GM19351 (cell line): ENCODE measurements around the gene NGEF.

Experiments
- ATAC-seq: cut with Tn5 transposase; IDR thresholded peaks from one replicate; pipeline ENCODE4 v1.9.1; 2021; ENCODE audit warnings: mild to moderate bottlenecking, moderate library complexity; ENCODE audit not compliant: unreplicated experiment

Gene NGEF

GRCh38 chr2:232974396-232974795 lies 38.7 kb downstream of the NGEF start:
- ATAC-seq = no peak

GRCh38 chr2:232973796-232974195 lies 39.3 kb downstream of the NGEF start:
- no peak for ATAC-seq

- no peak for ATAC-seq
Measured at GRCh38 chr2:232973011-232973735, 39.9 kb downstream of the NGEF start.

GRCh38 chr2:232971744-232972143 lies 41.3 kb downstream of the NGEF start:
- ATAC-seq = no peak

- no peak for ATAC-seq
Measured at GRCh38 chr2:232970051-232970450, 43.0 kb downstream of the NGEF start.

GRCh38 chr2:232967474-232967873 lies 45.6 kb downstream of the NGEF start:
- ATAC-seq = no peak

- ATAC-seq = no peak
Measured at GRCh38 chr2:232966122-232966521, 46.9 kb downstream of the NGEF start.

- no peak for ATAC-seq
Measured at GRCh38 chr2:232963913-232964312, 49.1 kb downstream of the NGEF start.

GRCh38 chr2:232960862-232961261 lies 52.2 kb downstream of the NGEF start:
- no peak for ATAC-seq

GRCh38 chr2:232959139-232959538 lies 53.9 kb downstream of the NGEF start:
- no peak for ATAC-seq

- no peak for ATAC-seq
Measured at GRCh38 chr2:232957657-232958090, 55.4 kb downstream of the NGEF start.

- no peak for ATAC-seq
Measured at GRCh38 chr2:232955856-232956255, 57.2 kb downstream of the NGEF start.

GRCh38 chr2:232954691-232955090 lies 58.4 kb downstream of the NGEF start:
- no peak for ATAC-seq

GRCh38 chr2:232951891-232952290 lies 61.2 kb downstream of the NGEF start:
- ATAC-seq = no peak

GRCh38 chr2:232951181-232951580 lies 61.9 kb downstream of the NGEF start:
- no peak for ATAC-seq

GRCh38 chr2:232950751-232951150 lies 62.3 kb downstream of the NGEF start:
- ATAC-seq = no peak

GRCh38 chr2:232949016-232949415 lies 64.0 kb downstream of the NGEF start:
- no peak for ATAC-seq

GRCh38 chr2:232942831-232943230 lies 70.2 kb downstream of the NGEF start:
- no peak for ATAC-seq

- ATAC-seq = no peak
Measured at GRCh38 chr2:232941912-232942594, 71.0 kb downstream of the NGEF start.

- no peak for ATAC-seq
Measured at GRCh38 chr2:232941400-232941799, 71.7 kb downstream of the NGEF start.

GRCh38 chr2:232940724-232941123 lies 72.3 kb downstream of the NGEF start:
- ATAC-seq = no peak

GRCh38 chr2:232937278-232937906 lies 75.7 kb downstream of the NGEF start:
- no peak for ATAC-seq
